K562 (cell line): ENCODE results near the gene PA2G4. TPM values are rescaled to one million over a fixed set of nuclear protein-coding genes. Genes with fewer than 3 reads are reported as not detected.

ENCODE experiments used
- BCL6 ChIP-seq: fragments of 250-450 bp; sonication (Bioruptor Pico); IDR thresholded peaks from 2 replicates; pipeline ENCODE4 v1.4.0; 2020
- CHD1 ChIP-seq: fragments of 200-600 bp; sonication (generic); IDR thresholded peaks from one replicate; pipeline ENCODE4 v1.6.1; 2012; ENCODE audit warnings: mild to moderate bottlenecking, moderate library complexity, low read length, inconsistent platforms
- CHD7 ChIP-seq: fragments of 200-600 bp; sonication (generic); IDR thresholded peaks from one replicate; pipeline ENCODE4 v1.6.1; 2012; ENCODE audit warnings: mild to moderate bottlenecking, low read depth, low read length, inconsistent platforms
- CTCFL ChIP-seq: IDR thresholded peaks from 2 replicates; pipeline ENCODE4 v1.6.1; 2011; ENCODE audit warnings: borderline replicate concordance, low read depth, mild to moderate bottlenecking, moderate library complexity, low read length; ENCODE audit not compliant: insufficient read depth, poor library complexity, severe bottlenecking
- FOS ChIP-seq: IDR thresholded peaks from 3 replicates; pipeline ENCODE4 v1.6.1; 2011; ENCODE audit not compliant: insufficient read length; ENCODE audit errors: extremely low read depth
- HMGN3 ChIP-seq: IDR thresholded peaks from 2 replicates; pipeline ENCODE4 v1.6.1; 2011; ENCODE audit warnings: borderline replicate concordance, low read depth, mild to moderate bottlenecking, mixed read lengths, low read length; ENCODE audit not compliant: insufficient read length; ENCODE audit errors: extremely low read depth
- MAFK ChIP-seq: IDR thresholded peaks from 2 replicates; pipeline ENCODE4 v1.6.1; 2011; ENCODE audit warnings: low read length, improper control_type of control experiment
- MCM7 ChIP-seq, 2 experiments: fragments of 450-650 bp; IDR thresholded peaks; 2 replicates each; pipeline ENCODE4 v1.6.1; 2016 to 2018
- POU5F1 ChIP-seq: fragments of 150-350 bp; IDR thresholded peaks from 2 replicates; pipeline ENCODE4 v1.6.1; 2014; ENCODE audit warnings: borderline replicate concordance, low read length, low read depth, mild to moderate bottlenecking; ENCODE audit not compliant: partially characterized antibody
- RBM17 ChIP-seq: fragments of 200-400 bp; formaldehyde crosslinking; IDR thresholded peaks from 2 replicates; pipeline ENCODE4 v1.6.1; 2017; ENCODE audit warnings: low read depth, mild to moderate bottlenecking, low read length, borderline replicate concordance
- RNF2 ChIP-seq: sonication (generic); IDR thresholded peaks from 2 replicates; pipeline ENCODE4 v1.6.1; 2016
- SOX6 ChIP-seq: fragments of 450-650 bp; IDR thresholded peaks from 2 replicates; pipeline ENCODE4 v1.6.1; 2014; ENCODE audit warnings: mild to moderate bottlenecking
- XRCC3 ChIP-seq: fragments of 450-650 bp; IDR thresholded peaks from 2 replicates; pipeline ENCODE4 v1.6.1; 2017; ENCODE audit warnings: mild to moderate bottlenecking, moderate library complexity
- ZNF324 ChIP-seq: fragments of 250-450 bp; sonication (Bioruptor Pico); IDR thresholded peaks from 2 replicates; pipeline ENCODE4 v1.4.0; 2020; ENCODE audit warnings: mild to moderate bottlenecking
- ZSCAN29 ChIP-seq: fragments of 450-650 bp; IDR thresholded peaks from 2 replicates; pipeline ENCODE4 v1.6.1; 2017
- polyA plus RNA-seq, 8 experiments: library from polyadenylated mRNA; depleted of rRNA in 4 of 8; stranded (reverse) in 5 of 8; unstranded in 3 of 8; fragments of >200 nt; fragmentation: Nextera tagmentation in 2 of 8; fragmentation: Illumina TruSeq in 1 of 8; extraction: Ambion mirVana in 2 of 8; extraction: Trizol in 1 of 8; gene quantifications; 2 replicates each; pipeline versions ENCODE4 v1.2.1 to v1.2.3, GENCODE V29; 2011 to 2014; ENCODE audit warnings: inconsistent platforms in 1 of 8, missing spikeins in 1 of 8
- total RNA-seq, 7 experiments: library from RNA; depleted of rRNA in 6 of 7; stranded (reverse); fragments of >200 nt in 6 of 7; fragmentation: Illumina TruSeq in 2 of 7; extraction: Trizol in 2 of 7; gene quantifications; 2 replicates each; pipeline versions ENCODE4 v1.2.1 to v1.2.3, GENCODE V29; 2011 to 2021; ENCODE audit warnings: low replicate concordance in 1 of 7

Gene PA2G4
- total and polyA plus RNA-seq, 9 of the 15 experiments (the other 6 are each of a cell fraction or from before 2014, with no cell fraction given), result 230 to 925 (median 638) TPM

GRCh38 chr12:56117778-56118687 lies 13.7 kb downstream of the PA2G4 start, which contains the start of gene ZC3H10 (continued):
- TF ChIP-seq CTCFL (peak; percentile 93), MAFK (no peak), ZSCAN29 (peak; percentile 70; the same call in 1 of the 2 replicates), RBM17 (no peak), ZNF324 (CRISPR knock-in tag) (peak; percentile 42; the same call in 1 of the 2 replicates), HMGN3 (peak; percentile 54), RNF2 (peak; percentile 72), FOS (no peak), CHD7 (no peak), CHD1 (no peak), BCL6 (CRISPR knock-in tag) (0 out of 2 replicates have a peak, but pooled peaks have one; percentile 8), POU5F1 (peak; percentile 69), SOX6 (peak; percentile 70; the same call in 1 of the 2 replicates), XRCC3 (no peak), MCM7 (IDR thresholded peaks at IDR 0.05) (no peak)
